Measurements from ENCODE around the gene MAP4K4.

Gene MAP4K4

DNA sequence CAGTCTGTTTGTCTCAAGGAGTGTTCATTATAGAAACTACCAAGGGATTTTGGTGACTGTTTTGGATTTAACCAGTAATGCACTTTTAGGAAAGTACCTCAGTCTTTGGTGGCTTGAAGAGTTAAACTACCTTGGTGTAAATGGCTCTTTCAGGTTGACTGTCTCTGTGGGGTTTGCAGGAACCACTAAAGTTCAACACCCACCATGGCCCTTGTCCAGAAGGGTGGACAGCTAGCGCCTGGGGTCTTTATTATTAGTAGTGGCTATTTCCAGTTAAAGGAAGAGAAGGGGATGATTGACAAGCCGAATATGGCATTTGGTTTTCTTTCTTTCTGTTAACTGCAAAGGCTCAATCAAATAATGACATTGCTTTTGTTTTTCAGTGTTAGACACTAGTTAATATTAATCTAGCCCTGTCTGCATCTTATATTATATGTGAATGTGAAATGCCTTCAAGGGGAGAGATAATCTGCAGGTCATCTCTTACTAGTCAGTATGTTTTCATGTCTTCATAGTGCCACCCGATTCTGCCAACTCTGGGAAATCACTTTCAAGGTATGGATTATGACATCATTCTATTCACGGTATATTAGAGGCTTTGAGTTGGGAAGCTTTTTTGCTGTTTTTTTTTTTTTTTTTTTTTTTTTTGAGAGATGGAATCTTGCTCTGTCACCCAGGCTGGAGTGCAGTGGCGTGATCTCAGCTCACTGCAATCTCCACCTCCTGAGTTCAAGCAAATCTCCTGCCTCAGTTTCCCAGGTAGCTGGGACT lies 56.4 kb downstream of the MAP4K4 start:
- H3K4me3 ChIP-seq (ENCODE audit: low read length): peak overlapping the region; percentile 80
- no peak for TF ChIP-seq EZH2phosphoT487 (IDR thresholded peaks at IDR 0.05; ENCODE audit: low read depth)
- TF ChIP-seq, protein P1, sequence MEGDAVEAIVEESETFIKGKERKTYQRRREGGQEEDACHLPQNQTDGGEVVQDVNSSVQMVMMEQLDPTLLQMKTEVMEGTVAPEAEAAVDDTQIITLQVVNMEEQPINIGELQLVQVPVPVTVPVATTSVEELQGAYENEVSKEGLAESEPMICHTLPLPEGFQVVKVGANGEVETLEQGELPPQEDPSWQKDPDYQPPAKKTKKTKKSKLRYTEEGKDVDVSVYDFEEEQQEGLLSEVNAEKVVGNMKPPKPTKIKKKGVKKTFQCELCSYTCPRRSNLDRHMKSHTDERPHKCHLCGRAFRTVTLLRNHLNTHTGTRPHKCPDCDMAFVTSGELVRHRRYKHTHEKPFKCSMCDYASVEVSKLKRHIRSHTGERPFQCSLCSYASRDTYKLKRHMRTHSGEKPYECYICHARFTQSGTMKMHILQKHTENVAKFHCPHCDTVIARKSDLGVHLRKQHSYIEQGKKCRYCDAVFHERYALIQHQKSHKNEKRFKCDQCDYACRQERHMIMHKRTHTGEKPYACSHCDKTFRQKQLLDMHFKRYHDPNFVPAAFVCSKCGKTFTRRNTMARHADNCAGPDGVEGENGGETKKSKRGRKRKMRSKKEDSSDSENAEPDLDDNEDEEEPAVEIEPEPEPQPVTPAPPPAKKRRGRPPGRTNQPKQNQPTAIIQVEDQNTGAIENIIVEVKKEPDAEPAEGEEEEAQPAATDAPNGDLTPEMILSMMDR (IDR thresholded peaks at IDR 0.05; ENCODE audit: low read depth, low read length): no peak
- peaks cover 53% of the 10 kb centered on the region for H4K20me1 ChIP-seq (ENCODE audit: insufficient read depth, low read length)
- peaks cover 5% of the 10 kb centered on the region for H3K36me3 ChIP-seq (replicated peaks; ENCODE audit: low read depth, low read length)
- H3K9ac ChIP-seq (ENCODE audit: low read length): peak overlapping the region; percentile 85
- no peaks in the 10 kb centered on the region for H3K27me3 ChIP-seq (ENCODE audit: low read depth, low read length)
- no peak overlapping the region for H2AFZ ChIP-seq (ENCODE audit: low read depth, low read length)
- H3K4me1 ChIP-seq (ENCODE audit: low read length): peaks cover 79% of the 10 kb centered on the region
- peak overlapping the region; percentile 87 for H3K4me2 ChIP-seq (ENCODE audit: low read length)
- peaks cover 83% of the 10 kb centered on the region for H3K79me2 ChIP-seq (ENCODE audit: low read length)
- H3K9me3 ChIP-seq (ENCODE audit: insufficient read depth, low read length): no peaks in the 10 kb centered on the region
- H3K27ac ChIP-seq (ENCODE audit: low read length): peak overlapping the region; percentile 97

GRCh38 chr2:101754618-101755017 lies 57.1 kb downstream of the MAP4K4 start:
- peaks cover 79% of the 10 kb centered on the region for H3K4me1 ChIP-seq (ENCODE audit: low read length)
- peaks cover 87% of the 10 kb centered on the region for H3K79me2 ChIP-seq (ENCODE audit: low read length)
- peaks cover 53% of the 10 kb centered on the region for H4K20me1 ChIP-seq (ENCODE audit: insufficient read depth, low read length)
- H3K4me2 ChIP-seq (ENCODE audit: low read length): peak overlapping the region; percentile 87
- no peak overlapping the region for H2AFZ ChIP-seq (ENCODE audit: low read depth, low read length)
- no peak for TF ChIP-seq EZH2phosphoT487 (IDR thresholded peaks at IDR 0.05; ENCODE audit: low read depth)
- TF ChIP-seq, protein P1 (IDR thresholded peaks at IDR 0.05; ENCODE audit: low read depth, low read length): no peak
- H3K27ac ChIP-seq (ENCODE audit: low read length): peak overlapping the region; percentile 97
- H3K4me3 ChIP-seq (ENCODE audit: low read length): peak overlapping the region; percentile 80
- no peaks in the 10 kb centered on the region for H3K27me3 ChIP-seq (ENCODE audit: low read depth, low read length)
- H3K9ac ChIP-seq (ENCODE audit: low read length): peak overlapping the region; percentile 85
- H3K36me3 ChIP-seq (replicated peaks; ENCODE audit: low read depth, low read length): peaks cover 5% of the 10 kb centered on the region
- no peaks in the 10 kb centered on the region for H3K9me3 ChIP-seq (ENCODE audit: insufficient read depth, low read length)

DNA sequence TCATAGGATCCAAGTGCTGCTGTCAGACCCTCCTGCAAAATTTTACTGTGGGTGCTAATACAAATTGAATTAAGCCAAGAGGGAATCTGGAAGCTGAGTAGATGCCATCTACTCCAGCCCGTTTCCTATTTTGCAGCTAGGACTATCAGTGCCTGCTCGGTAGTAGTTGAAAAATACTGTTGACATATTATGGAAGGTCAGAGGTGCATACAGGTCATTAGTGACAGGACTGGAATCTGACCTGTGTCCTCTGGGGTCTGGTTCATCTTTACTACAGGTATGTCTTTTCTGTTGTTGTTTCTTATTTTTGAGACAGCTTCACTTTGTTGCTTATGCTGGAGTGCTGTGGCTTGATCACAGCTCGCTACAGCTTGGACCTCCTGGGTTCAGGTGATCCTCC lies 58.8 kb downstream of the MAP4K4 start:
- peak overlapping the region; percentile 85 for H3K9ac ChIP-seq (ENCODE audit: low read length)
- no peak overlapping the region for H2AFZ ChIP-seq (ENCODE audit: low read depth, low read length)
- H3K79me2 ChIP-seq (ENCODE audit: low read length): peaks cover 93% of the 10 kb centered on the region
- H3K4me2 ChIP-seq (ENCODE audit: low read length): peak overlapping the region; percentile 87
- no peaks in the 10 kb centered on the region for H3K27me3 ChIP-seq (ENCODE audit: low read depth, low read length)
- H4K20me1 ChIP-seq (ENCODE audit: insufficient read depth, low read length): peaks cover 51% of the 10 kb centered on the region
- no peak for TF ChIP-seq EZH2phosphoT487 (IDR thresholded peaks at IDR 0.05; ENCODE audit: low read depth)
- TF ChIP-seq, protein P1 (IDR thresholded peaks at IDR 0.05; ENCODE audit: low read depth, low read length): no peak
- H3K4me1 ChIP-seq (ENCODE audit: low read length): peaks cover 71% of the 10 kb centered on the region
- peak overlapping the region; percentile 80 for H3K4me3 ChIP-seq (ENCODE audit: low read length)
- H3K27ac ChIP-seq (ENCODE audit: low read length): peak overlapping the region; percentile 97
- no peaks in the 10 kb centered on the region for H3K9me3 ChIP-seq (ENCODE audit: insufficient read depth, low read length)
- peaks cover 5% of the 10 kb centered on the region for H3K36me3 ChIP-seq (replicated peaks; ENCODE audit: low read depth, low read length)

DNA sequence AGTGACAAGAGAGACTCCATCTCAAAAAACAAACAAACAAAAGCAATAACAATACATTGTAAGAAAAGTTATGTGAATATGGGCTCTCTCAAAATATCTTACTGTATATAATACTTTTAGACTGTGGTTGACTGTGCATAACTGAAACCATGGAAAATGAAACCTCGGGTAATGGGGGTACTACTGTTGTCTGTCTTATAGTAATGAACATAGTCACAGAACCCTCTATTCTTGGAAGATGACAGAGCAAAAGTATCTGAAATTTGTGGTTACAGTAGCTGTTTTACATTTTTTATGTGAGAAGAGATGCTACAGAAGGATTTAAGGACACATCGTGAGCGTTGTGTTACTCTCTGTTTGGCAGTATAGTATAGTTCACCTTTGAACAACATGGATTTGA lies 60.5 kb downstream of the MAP4K4 start:
- peak overlapping the region; percentile 87 for H3K4me2 ChIP-seq (ENCODE audit: low read length)
- H3K36me3 ChIP-seq (replicated peaks; ENCODE audit: low read depth, low read length): peaks cover 5% of the 10 kb centered on the region
- no peaks in the 10 kb centered on the region for H3K27me3 ChIP-seq (ENCODE audit: low read depth, low read length)
- H3K79me2 ChIP-seq (ENCODE audit: low read length): peaks cover 93% of the 10 kb centered on the region
- H2AFZ ChIP-seq (ENCODE audit: low read depth, low read length): no peak overlapping the region
- H3K4me1 ChIP-seq (ENCODE audit: low read length): peaks cover 62% of the 10 kb centered on the region
- no peak for TF ChIP-seq EZH2phosphoT487 (IDR thresholded peaks at IDR 0.05; ENCODE audit: low read depth)
- TF ChIP-seq, protein P1 (IDR thresholded peaks at IDR 0.05; ENCODE audit: low read depth, low read length): no peak
- peaks cover 51% of the 10 kb centered on the region for H4K20me1 ChIP-seq (ENCODE audit: insufficient read depth, low read length)
- H3K9ac ChIP-seq (ENCODE audit: low read length): no peak overlapping the region
- H3K4me3 ChIP-seq (ENCODE audit: low read length): peak overlapping the region; percentile 41
- H3K27ac ChIP-seq (ENCODE audit: low read length): peak overlapping the region; percentile 97
- no peaks in the 10 kb centered on the region for H3K9me3 ChIP-seq (ENCODE audit: insufficient read depth, low read length)
